Osteoblast (primary cell): Measurements from ENCODE around the gene IFI30. TPM values are rescaled to one million over a fixed set of nuclear protein-coding genes. Genes with fewer than 3 reads are reported as not detected.
A peak's percentile ranks its signal among the peaks of the same experiment; 100 is the strongest.

Experiments
- DNase-seq: peaks from one replicate; pipeline ENCODE4 v3.0.0; 2011; ENCODE audit warnings: low spot score, mixed read lengths; ENCODE audit not compliant: insufficient read length; ENCODE audit errors: missing footprints
- H2AFZ ChIP-seq: 2 replicates; pipeline ENCODE4 v1.6.0; 2011; ENCODE audit warnings: mild to moderate bottlenecking, low read length
- H3K27ac ChIP-seq: 2 replicates; pipeline ENCODE4 v1.5.1; 2011; ENCODE audit warnings: mild to moderate bottlenecking, low read depth, low read length, moderate library complexity
- H3K27me3 ChIP-seq: 2 replicates; pipeline ENCODE4 v1.6.0; 2012; ENCODE audit warnings: mild to moderate bottlenecking, control low read depth, inconsistent platforms, low read length, moderate library complexity; ENCODE audit not compliant: insufficient read depth
- H3K36me3 ChIP-seq: 2 replicates; pipeline ENCODE4 v1.5.1; 2011; ENCODE audit warnings: mild to moderate bottlenecking, low read length, control low read depth, moderate library complexity; ENCODE audit not compliant: insufficient read depth
- H3K4me1 ChIP-seq: 2 replicates; pipeline ENCODE4 v1.5.1; 2011; ENCODE audit warnings: mild to moderate bottlenecking, low read length, control low read depth, moderate library complexity; ENCODE audit not compliant: insufficient read depth
- H3K4me2 ChIP-seq: 2 replicates; pipeline ENCODE4 v1.6.0; 2011; ENCODE audit warnings: mild to moderate bottlenecking, low read length; ENCODE audit not compliant: insufficient read depth
- H3K4me3 ChIP-seq: fragments of 200-600 bp; sonication (generic); 3 replicates; pipeline ENCODE4 v1.5.1; 2012; ENCODE audit warnings: mild to moderate bottlenecking, low read length, inconsistent platforms; ENCODE audit not compliant: insufficient read depth
- H3K79me2 ChIP-seq: 2 replicates; pipeline ENCODE4 v1.6.0; 2012; ENCODE audit warnings: mild to moderate bottlenecking, low read length, control low read depth, inconsistent platforms; ENCODE audit not compliant: insufficient read depth
- H3K9me3 ChIP-seq: 2 replicates; pipeline ENCODE4 v1.5.1; 2011; ENCODE audit warnings: low read depth, low read length, control low read depth
- H4K20me1 ChIP-seq: 2 replicates; pipeline ENCODE4 v1.6.0; 2012; ENCODE audit warnings: mild to moderate bottlenecking, low read length, control low read depth; ENCODE audit not compliant: insufficient read depth
- total RNA-seq: library from RNA; depleted of rRNA; stranded (reverse); fragments of >200 nt; gene quantifications from 2 replicates; pipeline ENCODE4 v1.2.3, GENCODE V29; 2012
- TF ChIP-seq, protein P1 (sequence below): IDR thresholded peaks from 2 replicates; pipeline ENCODE4 v1.5.1; 2011; ENCODE audit warnings: mild to moderate bottlenecking, low read depth, low read length, moderate library complexity; ENCODE audit errors: extremely low read depth

The IFI30 gene
- total RNA-seq, 1 donor: 110 TPM

DNA sequence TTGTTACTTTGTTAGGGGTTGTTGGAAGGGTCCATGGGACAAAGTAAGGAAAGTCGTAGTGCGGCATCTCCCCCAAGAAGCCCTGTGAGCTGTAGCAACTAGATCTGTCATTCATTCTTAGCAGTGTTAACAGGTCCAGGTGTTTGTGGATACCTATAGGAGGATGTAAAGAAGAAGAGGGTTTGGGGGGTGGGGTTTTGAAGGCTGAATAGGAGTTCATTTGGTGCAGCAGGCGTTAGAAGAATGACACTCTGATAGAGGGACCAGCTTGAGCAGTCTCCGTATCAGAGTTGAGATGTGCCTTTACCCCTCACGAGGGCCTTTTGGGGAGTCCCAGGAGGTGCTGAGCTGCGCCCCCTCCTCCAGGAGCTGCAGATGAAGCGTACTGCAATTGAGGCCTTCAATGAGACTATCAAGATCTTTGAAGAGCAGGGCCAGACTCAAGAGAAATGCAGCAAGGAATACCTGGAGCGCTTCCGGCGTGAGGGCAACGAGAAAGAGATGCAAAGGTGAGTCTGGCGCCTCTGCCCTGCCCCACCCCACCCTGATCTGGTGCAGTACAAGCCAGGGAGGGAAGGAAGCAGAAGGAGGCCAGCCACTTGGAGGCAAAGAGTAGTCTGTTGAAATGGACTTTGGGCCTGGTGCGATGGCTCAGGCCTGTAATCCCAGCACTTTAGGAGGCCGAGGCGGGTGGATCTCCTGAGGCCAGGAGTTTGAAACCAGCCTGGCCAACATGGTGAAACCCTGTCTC, 7.6 kb upstream of the IFI30 start:
- Histone ChIP-seq H4K20me1 (peaks cover 4% of the 10 kb centered on the region), H3K79me2 (no peaks in the 10 kb centered on the region), H3K27me3 (no peaks in the 10 kb centered on the region), H2AFZ (no peak overlapping the region), H3K27ac (no peak overlapping the region), H3K4me2 (no peak overlapping the region), H3K9me3 (no peaks in the 10 kb centered on the region), H3K4me3 (no peak overlapping the region), H3K4me1 (peaks cover 12% of the 10 kb centered on the region), H3K36me3 (peaks cover 57% of the 10 kb centered on the region)
- DNase-seq: peak; percentile 77
- TF ChIP-seq, protein P1, sequence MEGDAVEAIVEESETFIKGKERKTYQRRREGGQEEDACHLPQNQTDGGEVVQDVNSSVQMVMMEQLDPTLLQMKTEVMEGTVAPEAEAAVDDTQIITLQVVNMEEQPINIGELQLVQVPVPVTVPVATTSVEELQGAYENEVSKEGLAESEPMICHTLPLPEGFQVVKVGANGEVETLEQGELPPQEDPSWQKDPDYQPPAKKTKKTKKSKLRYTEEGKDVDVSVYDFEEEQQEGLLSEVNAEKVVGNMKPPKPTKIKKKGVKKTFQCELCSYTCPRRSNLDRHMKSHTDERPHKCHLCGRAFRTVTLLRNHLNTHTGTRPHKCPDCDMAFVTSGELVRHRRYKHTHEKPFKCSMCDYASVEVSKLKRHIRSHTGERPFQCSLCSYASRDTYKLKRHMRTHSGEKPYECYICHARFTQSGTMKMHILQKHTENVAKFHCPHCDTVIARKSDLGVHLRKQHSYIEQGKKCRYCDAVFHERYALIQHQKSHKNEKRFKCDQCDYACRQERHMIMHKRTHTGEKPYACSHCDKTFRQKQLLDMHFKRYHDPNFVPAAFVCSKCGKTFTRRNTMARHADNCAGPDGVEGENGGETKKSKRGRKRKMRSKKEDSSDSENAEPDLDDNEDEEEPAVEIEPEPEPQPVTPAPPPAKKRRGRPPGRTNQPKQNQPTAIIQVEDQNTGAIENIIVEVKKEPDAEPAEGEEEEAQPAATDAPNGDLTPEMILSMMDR: no peak

GRCh38 chr19:18167011-18167410, 6.6 kb upstream of the IFI30 start:
- Histone ChIP-seq H3K4me1 (peaks cover 7% of the 10 kb centered on the region), H2AFZ (no peak overlapping the region), H3K36me3 (peaks cover 56% of the 10 kb centered on the region), H3K27me3 (no peaks in the 10 kb centered on the region), H3K4me2 (no peak overlapping the region), H3K9me3 (no peaks in the 10 kb centered on the region), H3K27ac (no peak overlapping the region), H3K79me2 (no peaks in the 10 kb centered on the region), H3K4me3 (no peak overlapping the region), H4K20me1 (no peaks in the 10 kb centered on the region)
- TF ChIP-seq, protein P1: no peak
- DNase-seq: no peak

GRCh38 chr19:18167975-18168645, 5.5 kb upstream of the IFI30 start:
- H3K4me2 ChIP-seq: no peak overlapping the region
- DNase-seq: peak; percentile 99
- TF ChIP-seq, protein P1: peak; percentile 71

DNA sequence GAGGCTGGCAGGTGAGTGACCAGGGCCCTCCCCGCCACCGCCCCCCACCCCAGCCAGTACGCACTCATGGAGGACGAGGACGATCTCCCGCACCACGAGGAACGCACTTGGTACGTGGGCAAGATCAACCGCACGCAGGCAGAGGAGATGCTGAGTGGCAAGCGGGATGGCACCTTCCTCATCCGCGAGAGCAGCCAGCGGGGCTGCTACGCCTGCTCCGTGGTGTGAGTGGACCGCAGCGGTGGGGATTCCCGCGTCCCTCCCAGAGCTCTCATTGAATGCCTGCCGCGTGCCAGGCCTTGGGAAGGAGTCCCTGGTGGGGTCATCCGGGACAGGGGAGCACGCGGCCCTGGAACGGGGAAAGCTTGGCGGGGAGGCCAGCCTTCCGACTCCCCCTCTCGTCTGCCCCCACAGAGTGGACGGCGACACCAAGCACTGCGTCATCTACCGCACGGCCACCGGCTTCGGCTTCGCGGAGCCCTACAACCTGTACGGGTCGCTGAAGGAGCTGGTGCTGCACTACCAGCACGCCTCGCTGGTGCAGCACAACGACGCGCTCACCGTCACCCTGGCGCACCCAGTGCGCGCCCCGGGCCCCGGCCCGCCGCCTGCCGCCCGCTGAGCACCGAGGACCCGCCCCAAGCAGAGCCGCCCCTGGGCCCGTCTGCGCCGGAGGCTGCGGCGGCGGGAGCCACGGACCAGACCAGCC, 4.8 kb upstream of the IFI30 start:
- Histone ChIP-seq H3K36me3 (peaks cover 42% of the 10 kb centered on the region), H4K20me1 (no peaks in the 10 kb centered on the region), H2AFZ (no peak overlapping the region), H3K4me2 (no peak overlapping the region), H3K27me3 (no peaks in the 10 kb centered on the region), H3K4me1 (peaks cover 18% of the 10 kb centered on the region), H3K4me3 (no peak overlapping the region), H3K27ac (no peak overlapping the region), H3K79me2 (no peaks in the 10 kb centered on the region), H3K9me3 (no peaks in the 10 kb centered on the region)
- TF ChIP-seq, protein P1: no peak
- peak; percentile 71 for DNase-seq

More at GRCh38 chr19:18167975-18168645, 5.5 kb upstream of the IFI30 start:
- peaks cover 47% of the 10 kb centered on the region for H3K36me3 ChIP-seq
- no peaks in the 10 kb centered on the region for H3K79me2 ChIP-seq
- no peak overlapping the region for H3K4me3 ChIP-seq
- H3K27ac ChIP-seq: no peak overlapping the region
- no peaks in the 10 kb centered on the region for H3K9me3 ChIP-seq
- H3K4me1 ChIP-seq: peaks cover 13% of the 10 kb centered on the region
- H4K20me1 ChIP-seq: no peaks in the 10 kb centered on the region
- H3K27me3 ChIP-seq: no peaks in the 10 kb centered on the region
- no peak overlapping the region for H2AFZ ChIP-seq
